A673 (cell line): ENCODE data around the gene CFHR5. TPM values are rescaled to one million over a fixed set of nuclear protein-coding genes. Genes with fewer than 3 reads are reported as not detected.
"Not testable (repeated sequence)": the region's sequence is repeated elsewhere in the genome, so short reads cannot be mapped to it uniquely, and the experiment has no call there.

ENCODE experiments used
- BruUV-seq: library from RNA; stranded (reverse); fragments of 400-500 nt; replicated peaks from 2 replicates; lab custom pipeline; 2021; lab: Mats Ljungman, UMichigan
- CTCF ChIA-PET: fragments of 300-600 bp; sonication (Branson Sonifier 250); formaldehyde crosslinking; loops from one replicate; lab custom pipeline; 2022; ENCODE audit warnings: antibody characterized with exemption; lab: Charles Lee
- POLR2A ChIA-PET: fragments of 300-600 bp; sonication (Branson Sonifier 250); formaldehyde crosslinking; loops from one replicate; lab custom pipeline; 2022; ENCODE audit warnings: antibody characterized with exemption; ENCODE audit not compliant: low non-redundant PET; lab: Charles Lee
- DNase-seq: peaks from one replicate; pipeline ENCODE4 v3.0.0-alpha.2; 2015; ENCODE audit warnings: low spot score
- H3K27ac ChIP-seq: fragments of 200-600 bp; sonication (generic); 2 replicates; pipeline ENCODE4 v1.5.1; 2016; ENCODE audit warnings: mixed run types, low read depth, mild to moderate bottlenecking, mixed read lengths, antibody characterized with exemption, low read length; ENCODE audit not compliant: poor library complexity, severe bottlenecking
- H3K27me3 ChIP-seq: fragments of 200-600 bp; sonication (generic); replicated peaks from 2 replicates; pipeline ENCODE4 v1.6.1; 2017; ENCODE audit warnings: mixed run types, low read depth, mild to moderate bottlenecking, mixed read lengths, antibody characterized with exemption, low read length; ENCODE audit not compliant: insufficient read depth, poor library complexity
- H3K36me3 ChIP-seq: fragments of 200-600 bp; sonication (generic); 2 replicates; pipeline ENCODE4 v1.6.1; 2016; ENCODE audit warnings: mixed run types, mild to moderate bottlenecking, mixed read lengths, antibody characterized with exemption, low read length; ENCODE audit not compliant: insufficient read depth, poor library complexity, severe bottlenecking
- H3K4me1 ChIP-seq: fragments of 200-600 bp; sonication (generic); 2 replicates; pipeline ENCODE4 v1.6.1; 2017; ENCODE audit warnings: mixed run types, mild to moderate bottlenecking, mixed read lengths, antibody characterized with exemption, low read length; ENCODE audit not compliant: insufficient read depth, poor library complexity, severe bottlenecking
- H3K4me3 ChIP-seq: fragments of 200-600 bp; sonication (generic); 2 replicates; pipeline ENCODE4 v1.5.1; 2016; ENCODE audit warnings: low read depth, mixed run types, mild to moderate bottlenecking, mixed read lengths, low read length; ENCODE audit not compliant: poor library complexity, severe bottlenecking
- H3K9me3 ChIP-seq: fragments of 200-600 bp; sonication (generic); 2 replicates; pipeline ENCODE4 v1.6.1; 2016; ENCODE audit warnings: mixed run types, low read depth, mild to moderate bottlenecking, mixed read lengths, antibody characterized with exemption, low read length; ENCODE audit not compliant: poor library complexity, severe bottlenecking
- CTCF ChIP-seq: fragments of 300-800, 200-600 bp; sonication (generic); conservative IDR thresholded peaks from 2 replicates; pipeline ENCODE4 v1.5.1; 2017; ENCODE audit warnings: low read depth, mild to moderate bottlenecking, antibody characterized with exemption, low read length, moderate library complexity, mixed read lengths
- EZH2 ChIP-seq: fragments of 200-600 bp; sonication (generic); IDR thresholded peaks from 2 replicates; pipeline ENCODE4 v1.6.1; 2017; ENCODE audit warnings: borderline replicate concordance, low read depth, mild to moderate bottlenecking, mixed read lengths, antibody characterized with exemption, low read length; ENCODE audit not compliant: poor library complexity, severe bottlenecking
- intact Hi-C: fragments of 100-400 bp; cut with micrococcal nuclease; formaldehyde crosslinking; loops from one replicate; pipeline ENCODE4 v1.10.0; 2022; ENCODE audit not compliant: unreplicated experiment
- total RNA-seq: library from RNA; stranded (reverse); gene quantifications from 2 replicates; pipeline ENCODE4 v1.2.3, GENCODE V29; 2021

CFHR5 gene
- total RNA-seq, 1 experiment from 2014 or later = not detected

- DNase-seq = no peak
Measured at GRCh38 chr1:197024460-197024859, 47.1 kb downstream of the CFHR5 start.

GRCh38 chr1:197027359-197027758 lies 50.0 kb downstream of the CFHR5 start:
- H3K9me3 ChIP-seq = no peaks in the 10 kb centered on the region
- no peaks in the 10 kb centered on the region for H3K4me1 ChIP-seq
- H3K27me3 ChIP-seq = no peaks in the 10 kb centered on the region
- DNase-seq = no peak
- H3K27ac ChIP-seq = no peak overlapping the region
- no peak for TF ChIP-seq CTCF
- H3K36me3 ChIP-seq = no peaks in the 10 kb centered on the region
- H3K4me3 ChIP-seq = no peak overlapping the region
- ChIA-PET POLR2A (no interaction called here), CTCF (no interaction called here)
- BruUV-seq = no TSS peak
- intact Hi-C loops = no loop called here

More at GRCh38 chr1:197024460-197024859, 47.1 kb downstream of the CFHR5 start:
- Histone ChIP-seq H3K27ac (no peak overlapping the region), H3K4me1 (no peaks in the 10 kb centered on the region), H3K9me3 (no peaks in the 10 kb centered on the region), H3K27me3 (no peaks in the 10 kb centered on the region), H3K4me3 (no peak overlapping the region), H3K36me3 (no peaks in the 10 kb centered on the region)
- no TSS peak for BruUV-seq
- intact Hi-C loops = no loop called here
- TF ChIP-seq CTCF = no peak
- no peak for TF ChIP-seq EZH2
- ChIA-PET CTCF (no interaction called here), POLR2A (no interaction called here)

DNA sequence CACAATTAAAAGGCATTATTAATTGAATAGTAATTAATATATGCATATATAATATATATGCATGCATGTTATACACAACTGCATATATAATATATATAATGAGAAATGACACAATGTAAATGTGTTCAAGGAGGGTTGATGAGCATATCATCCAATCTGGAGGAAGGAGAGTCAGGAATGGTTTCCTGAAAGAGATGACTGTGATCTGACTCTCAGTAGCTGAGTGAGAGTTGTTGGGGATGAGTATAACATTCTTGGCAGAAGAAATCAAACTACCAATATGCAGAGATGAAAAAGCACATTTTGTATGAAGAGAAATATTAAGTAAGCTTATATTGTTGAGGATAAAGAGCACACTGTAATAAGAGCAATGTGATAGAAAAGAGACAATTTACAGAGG lies 52.4 kb downstream of the CFHR5 start:
- ChIA-PET POLR2A (no interaction called here), CTCF (no interaction called here)
- H3K27me3 ChIP-seq = no peaks in the 10 kb centered on the region
- intact Hi-C loops = no loop called here
- H3K4me1 ChIP-seq = no peaks in the 10 kb centered on the region
- TF ChIP-seq CTCF = no peak
- TF ChIP-seq EZH2 = no peak
- no peaks in the 10 kb centered on the region for H3K36me3 ChIP-seq
- no peak overlapping the region for H3K4me3 ChIP-seq
- no TSS peak for BruUV-seq
- no peaks in the 10 kb centered on the region for H3K9me3 ChIP-seq
- H3K27ac ChIP-seq = no peak overlapping the region
- DNase-seq = no peak

- H3K36me3 ChIP-seq, DNase-seq, H3K9me3 ChIP-seq, intact Hi-C loops, H3K4me1 ChIP-seq, H3K27ac ChIP-seq, BruUV-seq, H3K4me3 ChIP-seq, H3K27me3 ChIP-seq, CTCF ChIA-PET: not testable (repeated sequence)
- POLR2A ChIA-PET = interaction anchor here (0.7 kb wide), 1 partner anchor 21 kb away, joined by 9 read pairs; no protein-coding TSS in a partner anchor
Measured at GRCh38 chr1:197034631-197035339, 57.4 kb downstream of the CFHR5 start.
